ENCODE measurements around the gene SEPTIN7.

Gene SEPTIN7

GRCh38 chr7:35797311-35797710 is 3.5 kb upstream of the SEPTIN7 start:
- Histone ChIP-seq H3K23ac (ENCODE audit: low read length in 2 of 2) (no peak overlapping the region), H2AK5ac (ENCODE audit: low read length, severe bottlenecking) (no peak overlapping the region), H3K4ac (ENCODE audit: low read depth in 1 of 2, low read length in 2 of 2) (no peak overlapping the region), H3K9ac (ENCODE audit: low read length) (no peak overlapping the region), H3K14ac (ENCODE audit: low read length in 2 of 2) (no peak overlapping the region), H4K8ac (ENCODE audit: low read length) (no peak overlapping the region), H2AFZ (ENCODE audit: low read depth, low read length) (no peak overlapping the region), H3K36me3 (ENCODE audit: control insufficient read depth in 1 of 2, insufficient read depth in 2 of 2, low read depth in 1 of 2, low read length in 2 of 2) (no peaks in the 10 kb centered on the region), H3K4me2 (ENCODE audit: low read length, poor library complexity, severe bottlenecking) (no peak overlapping the region), H2BK5ac (ENCODE audit: low read depth, low read length, poor library complexity, severe bottlenecking) (no peak overlapping the region), H3K27ac (ENCODE audit: low read length, poor library complexity, severe bottlenecking) (no peak overlapping the region), H2BK120ac (ENCODE audit: low read depth, low read length) (no peak overlapping the region), H4K91ac (ENCODE audit: low read length) (no peak overlapping the region), H3K27me3 (ENCODE audit: control insufficient read depth in 1 of 2, insufficient read depth in 1 of 2, low read length in 2 of 2) (no peaks in the 10 kb centered on the region), H3K4me1 (ENCODE audit: control insufficient read depth, insufficient read depth, low read depth, low read length) (no peaks in the 10 kb centered on the region), H3K9me3 (ENCODE audit: control insufficient read depth, low read length) (no peaks in the 10 kb centered on the region), H3K18ac (ENCODE audit: low read depth in 1 of 2, low read length in 2 of 2) (no peak overlapping the region), H3K4me3 (ENCODE audit: insufficient read depth in 1 of 2, low read depth in 1 of 2, low read length in 2 of 2) (no peak overlapping the region), H3K79me1 (replicated peaks; ENCODE audit: low read length, poor library complexity, severe bottlenecking) (peaks cover 3% of the 10 kb centered on the region), H2BK15ac (ENCODE audit: low read depth, poor library complexity, severe bottlenecking) (no peak overlapping the region), H2BK12ac (ENCODE audit: low read length in 2 of 2) (no peak overlapping the region)
- 95% methylated on average over 5 of the region's 5 CpGs for WGBS
- no peak for DNase-seq

GRCh38 chr7:35799846-35800717 is 775 bp upstream of the SEPTIN7 start:
- Histone ChIP-seq H3K23ac (ENCODE audit: low read length in 2 of 2) (peak overlapping the region in 1 of 2 experiments; percentile 42), H4K8ac (ENCODE audit: low read length) (peak overlapping the region; percentile 97), H3K27me3 (ENCODE audit: control insufficient read depth in 1 of 2, insufficient read depth in 1 of 2, low read length in 2 of 2) (no peaks in the 10 kb centered on the region), H3K4ac (ENCODE audit: low read depth in 1 of 2, low read length in 2 of 2) (peak overlapping the region; percentile 90 to 98), H3K27ac (ENCODE audit: low read length, poor library complexity, severe bottlenecking) (peak overlapping the region; percentile 98), H3K4me1 (ENCODE audit: control insufficient read depth, insufficient read depth, low read depth, low read length) (peaks cover 4% of the 10 kb centered on the region), H2BK120ac (ENCODE audit: low read depth, low read length) (peak overlapping the region; percentile 90), H3K4me3 (ENCODE audit: insufficient read depth in 1 of 2, low read depth in 1 of 2, low read length in 2 of 2) (peak overlapping the region; percentile 72 to 83), H3K14ac (ENCODE audit: low read length in 2 of 2) (peak overlapping the region in 1 of 2 experiments; percentile 79), H3K9me3 (ENCODE audit: control insufficient read depth, low read length) (no peaks in the 10 kb centered on the region), H2AFZ (ENCODE audit: low read depth, low read length) (peak overlapping the region; percentile 75), H2BK15ac (ENCODE audit: low read depth, poor library complexity, severe bottlenecking) (no peak overlapping the region), H3K4me2 (ENCODE audit: low read length, poor library complexity, severe bottlenecking) (peak overlapping the region; percentile 92), H4K91ac (ENCODE audit: low read length) (peak overlapping the region; percentile 87), H2BK5ac (ENCODE audit: low read depth, low read length, poor library complexity, severe bottlenecking) (peak overlapping the region; percentile 88), H3K18ac (ENCODE audit: low read depth in 1 of 2, low read length in 2 of 2) (peak overlapping the region; percentile 73 to 81), H3K79me1 (replicated peaks; ENCODE audit: low read length, poor library complexity, severe bottlenecking) (peaks cover 3% of the 10 kb centered on the region), H2AK5ac (ENCODE audit: low read length, severe bottlenecking) (peak overlapping the region; percentile 41), H3K9ac (ENCODE audit: low read length) (peak overlapping the region; percentile 92), H3K36me3 (ENCODE audit: control insufficient read depth in 1 of 2, insufficient read depth in 2 of 2, low read depth in 1 of 2, low read length in 2 of 2) (no peaks in the 10 kb centered on the region), H2BK12ac (ENCODE audit: low read length in 2 of 2) (peak overlapping the region in 1 of 2 experiments; percentile 61)
- peak; percentile 91 for DNase-seq
- WGBS, result 1% methylated on average over 37 of the region's 37 CpGs

DNA sequence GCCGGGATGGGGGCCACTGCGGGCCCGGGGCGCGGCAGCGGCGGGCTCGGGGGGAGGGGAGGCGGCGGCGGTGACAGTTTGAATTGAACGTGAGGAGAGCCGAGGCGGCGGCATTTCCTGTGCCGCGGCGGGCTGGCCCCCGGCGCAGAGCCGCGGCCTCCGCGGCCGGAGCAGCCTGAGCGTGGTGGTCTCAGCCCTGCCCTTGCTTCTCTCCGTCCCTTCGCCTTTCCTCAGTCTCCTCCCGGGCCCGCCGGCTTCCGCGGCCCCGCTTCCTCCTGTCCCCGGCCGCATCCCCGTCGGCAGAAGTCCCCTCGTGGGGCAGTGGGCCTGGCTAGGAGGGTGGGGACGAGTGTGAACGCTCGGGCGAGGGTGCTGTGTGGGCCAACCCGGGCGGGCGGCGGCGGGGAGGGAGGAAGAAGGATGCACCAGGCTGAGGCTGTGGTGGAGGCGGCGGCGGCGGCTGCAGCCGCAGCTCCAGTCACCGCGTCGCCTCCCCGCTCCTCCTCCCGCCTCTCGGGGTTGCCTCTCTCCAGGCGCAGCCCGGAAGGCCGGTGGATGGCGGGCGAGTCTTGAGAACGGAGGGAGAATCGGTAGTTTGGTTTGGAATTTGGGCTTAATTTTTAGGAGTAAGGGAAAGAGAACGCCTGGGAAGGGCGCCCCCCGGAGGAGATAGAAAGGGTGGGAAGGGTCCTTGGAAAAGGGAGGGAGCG is 690 bp downstream of the SEPTIN7 start:
- peak overlapping the region; percentile 74 for H3K4me2 ChIP-seq (ENCODE audit: low read length, poor library complexity, severe bottlenecking)
- H3K4me3 ChIP-seq (ENCODE audit: insufficient read depth in 1 of 2, low read depth in 1 of 2, low read length in 2 of 2), result peak overlapping the region; percentile 83 to 88
- H3K4ac ChIP-seq (ENCODE audit: low read depth in 1 of 2, low read length in 2 of 2), result peak overlapping the region; percentile 83 to 87
- no peaks in the 10 kb centered on the region for H3K9me3 ChIP-seq (ENCODE audit: control insufficient read depth, low read length)
- H2BK5ac ChIP-seq (ENCODE audit: low read depth, low read length, poor library complexity, severe bottlenecking), result peak overlapping the region; percentile 90
- peak overlapping the region; percentile 20 to 99 for H3K23ac ChIP-seq (ENCODE audit: low read length in 2 of 2)
- peak overlapping the region; percentile 89 for H4K8ac ChIP-seq (ENCODE audit: low read length)
- H3K27ac ChIP-seq (ENCODE audit: low read length, poor library complexity, severe bottlenecking), result peak overlapping the region; percentile 88
- H2BK12ac ChIP-seq (ENCODE audit: low read length in 2 of 2), result peak overlapping the region in 1 of 2 experiments; percentile 69
- WGBS, result 0% methylated on average over 38 of the region's 70 CpGs
- peaks cover 3% of the 10 kb centered on the region for H3K79me1 ChIP-seq (replicated peaks; ENCODE audit: low read length, poor library complexity, severe bottlenecking)
- H2BK15ac ChIP-seq (ENCODE audit: low read depth, poor library complexity, severe bottlenecking), result peak overlapping the region; percentile 97
- peaks cover 6% of the 10 kb centered on the region for H3K4me1 ChIP-seq (ENCODE audit: control insufficient read depth, insufficient read depth, low read depth, low read length)
- H3K36me3 ChIP-seq (ENCODE audit: control insufficient read depth in 1 of 2, insufficient read depth in 2 of 2, low read depth in 1 of 2, low read length in 2 of 2), result no peaks in the 10 kb centered on the region
- H3K14ac ChIP-seq (ENCODE audit: low read length in 2 of 2), result peak overlapping the region; percentile 82 to 95
- H2BK120ac ChIP-seq (ENCODE audit: low read depth, low read length), result peak overlapping the region; percentile 94
- peak overlapping the region; percentile 92 for H3K9ac ChIP-seq (ENCODE audit: low read length)
- DNase-seq, result peak; percentile 81
- H2AK5ac ChIP-seq (ENCODE audit: low read length, severe bottlenecking), result no peak overlapping the region
- H2AFZ ChIP-seq (ENCODE audit: low read depth, low read length), result peak overlapping the region; percentile 95
- no peaks in the 10 kb centered on the region for H3K27me3 ChIP-seq (ENCODE audit: control insufficient read depth in 1 of 2, insufficient read depth in 1 of 2, low read length in 2 of 2)
- H3K18ac ChIP-seq (ENCODE audit: low read depth in 1 of 2, low read length in 2 of 2), result peak overlapping the region; percentile 96 to 99
- peak overlapping the region; percentile 85 for H4K91ac ChIP-seq (ENCODE audit: low read length)

GRCh38 chr7:35802102-35802466 is 1.2 kb downstream of the SEPTIN7 start:
- no peak overlapping the region for H3K18ac ChIP-seq (ENCODE audit: low read depth in 1 of 2, low read length in 2 of 2)
- no peaks in the 10 kb centered on the region for H3K27me3 ChIP-seq (ENCODE audit: control insufficient read depth in 1 of 2, insufficient read depth in 1 of 2, low read length in 2 of 2)
- H2BK120ac ChIP-seq (ENCODE audit: low read depth, low read length), result no peak overlapping the region
- no peak overlapping the region for H2AFZ ChIP-seq (ENCODE audit: low read depth, low read length)
- H3K9me3 ChIP-seq (ENCODE audit: control insufficient read depth, low read length), result no peaks in the 10 kb centered on the region
- H3K79me1 ChIP-seq (replicated peaks; ENCODE audit: low read length, poor library complexity, severe bottlenecking), result peaks cover 3% of the 10 kb centered on the region
- peak overlapping the region; percentile 87 for H3K27ac ChIP-seq (ENCODE audit: low read length, poor library complexity, severe bottlenecking)
- no peak overlapping the region for H2BK15ac ChIP-seq (ENCODE audit: low read depth, poor library complexity, severe bottlenecking)
- H3K4me3 ChIP-seq (ENCODE audit: insufficient read depth in 1 of 2, low read depth in 1 of 2, low read length in 2 of 2), result peak overlapping the region; percentile 83 to 88
- no peak overlapping the region for H4K91ac ChIP-seq (ENCODE audit: low read length)
- no peak overlapping the region for H3K14ac ChIP-seq (ENCODE audit: low read length in 2 of 2)
- DNase-seq, result no peak
- H2AK5ac ChIP-seq (ENCODE audit: low read length, severe bottlenecking), result no peak overlapping the region
- no peak overlapping the region for H3K4ac ChIP-seq (ENCODE audit: low read depth in 1 of 2, low read length in 2 of 2)
- no peak overlapping the region for H3K23ac ChIP-seq (ENCODE audit: low read length in 2 of 2)
- H2BK12ac ChIP-seq (ENCODE audit: low read length in 2 of 2), result no peak overlapping the region
- peak overlapping the region; percentile 74 for H3K4me2 ChIP-seq (ENCODE audit: low read length, poor library complexity, severe bottlenecking)
- H3K9ac ChIP-seq (ENCODE audit: low read length), result peak overlapping the region; percentile 92
- no CpG with 5 or more reads among the region's 4 CpGs for WGBS
- H3K4me1 ChIP-seq (ENCODE audit: control insufficient read depth, insufficient read depth, low read depth, low read length), result peaks cover 6% of the 10 kb centered on the region
- no peaks in the 10 kb centered on the region for H3K36me3 ChIP-seq (ENCODE audit: control insufficient read depth in 1 of 2, insufficient read depth in 2 of 2, low read depth in 1 of 2, low read length in 2 of 2)
- no peak overlapping the region for H2BK5ac ChIP-seq (ENCODE audit: low read depth, low read length, poor library complexity, severe bottlenecking)
- H4K8ac ChIP-seq (ENCODE audit: low read length), result no peak overlapping the region
